Glutamatergic neuron (in vitro differentiated cells): ENCODE results near the gene ZFAND3. TPM values are rescaled to one million over a fixed set of nuclear protein-coding genes. Genes with fewer than 3 reads are reported as not detected.

ENCODE experiments used
- DNase-seq: peaks from one replicate; pipeline ENCODE4 v3.0.0; 2022
- H3K27ac Mint-ChIP-seq: one replicate; pipeline ENCODE4 v1.8.0; 2020; ENCODE audit warnings: mild to moderate bottlenecking, mixed read lengths, inconsistent platforms; ENCODE audit not compliant: unreplicated experiment
- H3K27me3 Mint-ChIP-seq: one replicate; pipeline ENCODE4 v1.8.0; 2020; ENCODE audit warnings: mild to moderate bottlenecking, moderate library complexity, mixed read lengths, inconsistent platforms; ENCODE audit not compliant: unreplicated experiment
- H3K36me3 Mint-ChIP-seq: one replicate; pipeline ENCODE4 v1.8.0; 2020; ENCODE audit warnings: mild to moderate bottlenecking, mixed read lengths, inconsistent platforms; ENCODE audit not compliant: unreplicated experiment
- H3K4me1 Mint-ChIP-seq: one replicate; pipeline ENCODE4 v1.8.0; 2020; ENCODE audit warnings: mild to moderate bottlenecking, low read depth, mixed read lengths, inconsistent platforms; ENCODE audit not compliant: unreplicated experiment
- H3K4me3 Mint-ChIP-seq: one replicate; pipeline ENCODE4 v1.8.0; 2020; ENCODE audit warnings: mild to moderate bottlenecking, mixed read lengths, inconsistent platforms; ENCODE audit not compliant: unreplicated experiment
- H3K9me3 Mint-ChIP-seq: one replicate; pipeline ENCODE4 v1.8.0; 2020; ENCODE audit warnings: mild to moderate bottlenecking, moderate library complexity, mixed read lengths, inconsistent platforms; ENCODE audit not compliant: unreplicated experiment
- CTCF ChIP-seq: fragments of 200-600 bp; sonication (generic); IDR thresholded peaks from one replicate; pipeline ENCODE4 v1.5.0; 2021; ENCODE audit not compliant: partially characterized antibody, unreplicated experiment
- total RNA-seq: library from RNA; stranded (reverse); fragmentation: NEBNext Ultra II Directional; extraction: Animal tissue kit (Norgen Biotek cat#: 25700); gene quantifications from one replicate; pipeline ENCODE4 v1.2.1, GENCODE V29; 2021; ENCODE audit not compliant: unreplicated experiment

Gene ZFAND3
- total RNA-seq, 1 donor from 2014 or later, result 115 TPM

GRCh38 chr6:37931066-37931465, 111.5 kb downstream of the ZFAND3 start:
- H3K4me1 Mint-ChIP-seq, result peaks cover 9% of the 10 kb centered on the region
- no peak for DNase-seq
- H3K27ac Mint-ChIP-seq, result no peak overlapping the region
- no peaks in the 10 kb centered on the region for H3K9me3 Mint-ChIP-seq
- TF ChIP-seq CTCF, result no peak
- no peaks in the 10 kb centered on the region for H3K27me3 Mint-ChIP-seq
- H3K36me3 Mint-ChIP-seq, result no peaks in the 10 kb centered on the region
- H3K4me3 Mint-ChIP-seq, result no peak overlapping the region

GRCh38 chr6:37934276-37934675, 114.7 kb downstream of the ZFAND3 start:
- no peak for TF ChIP-seq CTCF
- H3K4me1 Mint-ChIP-seq, result peaks cover 9% of the 10 kb centered on the region
- no peaks in the 10 kb centered on the region for H3K27me3 Mint-ChIP-seq
- no peaks in the 10 kb centered on the region for H3K9me3 Mint-ChIP-seq
- no peak overlapping the region for H3K4me3 Mint-ChIP-seq
- DNase-seq, result no peak
- H3K36me3 Mint-ChIP-seq, result no peaks in the 10 kb centered on the region
- no peak overlapping the region for H3K27ac Mint-ChIP-seq

GRCh38 chr6:37936150-37936549, 116.6 kb downstream of the ZFAND3 start:
- H3K4me1 Mint-ChIP-seq, result peaks cover 8% of the 10 kb centered on the region
- H3K9me3 Mint-ChIP-seq, result no peaks in the 10 kb centered on the region
- no peak for TF ChIP-seq CTCF
- no peak overlapping the region for H3K4me3 Mint-ChIP-seq
- no peak for DNase-seq
- no peak overlapping the region for H3K27ac Mint-ChIP-seq
- H3K36me3 Mint-ChIP-seq, result no peaks in the 10 kb centered on the region
- no peaks in the 10 kb centered on the region for H3K27me3 Mint-ChIP-seq

- H3K27me3 Mint-ChIP-seq, result no peaks in the 10 kb centered on the region
- no peak overlapping the region for H3K27ac Mint-ChIP-seq
Measured at GRCh38 chr6:37936906-37937305, 117.4 kb downstream of the ZFAND3 start.

GRCh38 chr6:37938909-37939308, 119.4 kb downstream of the ZFAND3 start:
- no peak for TF ChIP-seq CTCF
- Mint-ChIP-seq H3K36me3 (no peaks in the 10 kb centered on the region), H3K27ac (no peak overlapping the region), H3K4me3 (no peak overlapping the region), H3K4me1 (peaks cover 15% of the 10 kb centered on the region), H3K9me3 (no peaks in the 10 kb centered on the region), H3K27me3 (no peaks in the 10 kb centered on the region)
- no peak for DNase-seq

More at GRCh38 chr6:37936906-37937305, 117.4 kb downstream of the ZFAND3 start:
- no peak for TF ChIP-seq CTCF
- Mint-ChIP-seq H3K36me3 (no peaks in the 10 kb centered on the region), H3K4me1 (peaks cover 8% of the 10 kb centered on the region), H3K9me3 (no peaks in the 10 kb centered on the region), H3K4me3 (no peak overlapping the region)
- DNase-seq, result no peak
